Measurements from ENCODE around the gene PRLR.
"Not testable (repeated sequence)": the region's sequence is repeated elsewhere in the genome, so short reads cannot be mapped to it uniquely, and the experiment has no call there.

PRLR gene

DNA sequence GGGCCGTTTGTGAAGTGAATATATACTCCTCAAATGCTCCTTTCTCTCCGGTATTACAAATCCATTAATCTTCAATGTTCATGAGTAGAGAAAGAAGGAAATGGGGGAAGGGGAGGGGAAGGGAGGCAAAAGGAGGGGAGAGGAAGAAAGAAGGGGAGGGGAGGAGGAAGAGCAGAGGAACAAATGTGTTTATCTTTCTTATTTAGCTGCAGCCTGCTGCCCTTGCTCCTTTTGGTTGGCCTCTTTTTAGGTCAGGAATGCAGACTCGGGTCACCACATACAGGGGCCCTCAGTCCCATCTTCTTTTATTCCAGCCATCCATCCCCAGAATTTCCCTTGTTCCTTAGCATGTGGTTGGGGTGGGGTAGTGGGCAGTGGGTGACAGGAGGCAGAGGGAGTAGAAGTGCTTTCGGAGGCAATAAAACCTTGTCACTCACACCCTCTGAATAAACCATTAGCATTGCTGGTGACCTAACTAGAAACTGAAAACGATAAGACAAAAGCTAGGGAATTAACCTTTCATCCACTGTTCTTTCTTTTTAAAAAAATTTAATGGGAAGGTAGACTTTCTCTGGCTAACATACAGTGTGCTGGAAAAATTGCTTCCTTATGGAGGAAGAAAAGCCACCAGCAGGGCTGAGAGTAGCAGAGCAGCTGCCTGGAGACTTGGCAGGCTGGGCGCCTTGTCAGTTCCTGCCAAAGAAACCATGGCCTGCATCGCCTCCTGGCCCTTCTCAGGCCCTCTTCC lies 16.8 kb upstream of the PRLR start:
- no peak overlapping the region for H3K4me3 ChIP-seq (ENCODE audit: low read length in 2 of 2)
- H3K27ac ChIP-seq (ENCODE audit: low read length): no peak overlapping the region
- H3K36me3 ChIP-seq (ENCODE audit: control insufficient read depth in 2 of 2, insufficient read depth in 2 of 2, low read length in 2 of 2): no peaks in the 10 kb centered on the region
- peaks cover 0 to 2% of the 10 kb centered on the region in 2 donors for H3K9me3 ChIP-seq (ENCODE audit: control insufficient read depth in 2 of 2, low read length in 2 of 2)
- H3K4me1 ChIP-seq (ENCODE audit: control insufficient read depth, insufficient read depth, low read length): no peaks in the 10 kb centered on the region
- H3K9ac ChIP-seq (ENCODE audit: low read length in 2 of 2): no peak overlapping the region
- H3K27me3 ChIP-seq (ENCODE audit: control insufficient read depth in 1 of 2, insufficient read depth in 2 of 2, low read length in 2 of 2): no peaks in the 10 kb centered on the region

DNA sequence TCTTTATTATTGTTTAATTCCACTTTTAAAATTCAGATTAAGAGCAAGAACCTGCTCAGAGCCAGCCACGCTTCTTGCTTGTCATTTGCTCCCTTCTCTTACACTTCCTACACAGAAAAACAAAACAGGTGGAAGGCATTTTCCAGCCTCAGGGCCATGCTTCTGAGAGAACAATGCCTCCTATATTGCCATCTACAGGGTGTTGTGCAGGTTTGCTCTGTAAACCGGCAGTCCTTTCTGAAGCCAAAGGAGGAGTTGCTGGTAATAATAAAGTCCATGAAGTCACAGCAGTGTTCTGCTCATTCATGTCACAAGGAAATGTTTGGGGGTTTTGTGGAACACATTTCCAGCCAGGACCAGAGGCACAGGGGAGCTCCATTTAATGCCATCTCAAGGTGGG lies 16.1 kb upstream of the PRLR start:
- no peaks in the 10 kb centered on the region for H3K27me3 ChIP-seq (ENCODE audit: control insufficient read depth in 1 of 2, insufficient read depth in 2 of 2, low read length in 2 of 2)
- H3K4me1 ChIP-seq (ENCODE audit: control insufficient read depth, insufficient read depth, low read length): no peaks in the 10 kb centered on the region
- no peak overlapping the region for H3K9ac ChIP-seq (ENCODE audit: low read length in 2 of 2)
- H3K36me3 ChIP-seq (ENCODE audit: control insufficient read depth in 2 of 2, insufficient read depth in 2 of 2, low read length in 2 of 2): no peaks in the 10 kb centered on the region
- no peak overlapping the region for H3K4me3 ChIP-seq (ENCODE audit: low read length in 2 of 2)
- H3K27ac ChIP-seq (ENCODE audit: low read length): no peak overlapping the region
- H3K9me3 ChIP-seq (ENCODE audit: control insufficient read depth in 2 of 2, low read length in 2 of 2): peaks cover 0 to 2% of the 10 kb centered on the region in 2 donors

DNA sequence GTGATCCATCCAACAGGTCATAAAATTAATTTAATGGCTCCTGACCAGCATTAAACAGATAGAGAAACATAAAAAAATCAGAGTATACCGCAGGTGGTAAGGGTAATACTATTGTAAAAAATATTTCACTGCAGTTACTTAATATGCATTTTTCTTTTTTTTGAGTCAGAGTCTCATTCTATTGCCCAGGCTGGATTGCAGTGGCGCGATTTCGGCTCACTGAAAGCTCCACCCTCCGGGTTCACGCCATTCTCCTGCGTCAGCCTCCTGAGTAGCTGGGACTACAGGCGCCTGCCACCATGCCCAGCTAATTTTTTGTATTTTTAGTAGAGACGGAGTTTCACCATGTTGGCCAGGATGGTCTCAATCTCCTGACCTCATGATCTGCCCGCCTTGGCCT lies 15.1 kb upstream of the PRLR start:
- H3K4me1 ChIP-seq (ENCODE audit: control insufficient read depth, insufficient read depth, low read length); H3K27me3 ChIP-seq (ENCODE audit: control insufficient read depth in 1 of 2, insufficient read depth in 2 of 2, low read length in 2 of 2); H3K36me3 ChIP-seq (ENCODE audit: control insufficient read depth in 2 of 2, insufficient read depth in 2 of 2, low read length in 2 of 2): not testable (repeated sequence)

DNA sequence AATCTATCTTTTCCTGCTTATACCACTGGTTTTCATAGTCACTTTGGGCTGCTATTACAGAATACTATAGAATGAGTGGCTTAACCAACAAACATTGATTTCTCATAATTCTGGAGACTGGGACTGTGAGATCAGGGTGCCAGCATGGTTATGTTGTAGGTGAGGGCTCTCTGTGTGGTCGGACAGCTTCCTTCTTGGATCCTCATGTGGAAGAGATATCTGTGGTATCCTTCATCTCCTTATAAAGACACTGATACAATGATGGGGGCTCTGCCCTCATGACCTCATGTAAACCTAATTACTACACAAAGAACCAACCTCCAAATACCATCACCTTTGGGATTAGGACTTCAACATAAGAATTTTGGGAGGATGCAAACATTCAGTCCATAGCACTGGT lies 13.9 kb upstream of the PRLR start:
- Histone ChIP-seq H3K27ac (ENCODE audit: low read length) (no peak overlapping the region), H3K9ac (ENCODE audit: low read length in 2 of 2) (no peak overlapping the region), H3K4me3 (ENCODE audit: low read length in 2 of 2) (no peak overlapping the region), H3K4me1 (ENCODE audit: control insufficient read depth, insufficient read depth, low read length) (no peaks in the 10 kb centered on the region), H3K27me3 (ENCODE audit: control insufficient read depth in 1 of 2, insufficient read depth in 2 of 2, low read length in 2 of 2) (no peaks in the 10 kb centered on the region), H3K36me3 (ENCODE audit: control insufficient read depth in 2 of 2, insufficient read depth in 2 of 2, low read length in 2 of 2) (no peaks in the 10 kb centered on the region), H3K9me3 (ENCODE audit: control insufficient read depth in 2 of 2, low read length in 2 of 2) (peaks cover 0 to 2% of the 10 kb centered on the region in 2 donors)

More for the DNA sequence above, 15.1 kb upstream of the PRLR start:
- not testable (repeated sequence) for H3K4me3 ChIP-seq (ENCODE audit: low read length in 2 of 2); H3K9ac ChIP-seq (ENCODE audit: low read length in 2 of 2); H3K9me3 ChIP-seq (ENCODE audit: control insufficient read depth in 2 of 2, low read length in 2 of 2); H3K27ac ChIP-seq (ENCODE audit: low read length)

DNA sequence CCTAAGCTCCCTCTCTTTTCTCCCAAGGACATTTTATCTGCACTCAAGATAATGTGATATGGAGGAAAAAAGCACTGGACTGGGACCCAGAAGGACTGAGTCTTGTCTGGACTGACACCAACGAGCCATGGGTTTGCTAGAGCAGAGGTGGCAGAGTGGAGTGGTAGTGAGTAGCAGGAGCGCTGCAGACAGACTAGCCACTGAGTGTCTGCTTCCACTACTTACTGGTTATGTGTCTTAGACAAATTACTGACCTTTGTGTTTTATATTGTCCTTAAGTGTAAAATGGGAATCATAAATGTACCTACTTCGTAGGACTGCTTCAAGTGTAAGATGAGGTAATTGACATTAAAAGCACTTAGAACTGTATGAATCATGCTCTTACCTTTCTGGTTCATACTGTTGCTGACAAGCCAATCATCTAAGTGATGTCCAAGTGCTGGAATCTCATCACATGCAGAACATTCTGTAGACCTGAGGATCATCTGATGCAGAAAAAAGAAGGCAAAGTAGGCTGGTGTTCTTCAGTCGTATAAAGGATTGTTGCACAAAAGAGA lies 12.5 kb upstream of the PRLR start:
- peaks cover 0 to 2% of the 10 kb centered on the region in 2 donors for H3K9me3 ChIP-seq (ENCODE audit: control insufficient read depth in 2 of 2, low read length in 2 of 2)
- no peak overlapping the region for H3K9ac ChIP-seq (ENCODE audit: low read length in 2 of 2)
- no peaks in the 10 kb centered on the region for H3K36me3 ChIP-seq (ENCODE audit: control insufficient read depth in 2 of 2, insufficient read depth in 2 of 2, low read length in 2 of 2)
- no peak overlapping the region for H3K4me3 ChIP-seq (ENCODE audit: low read length in 2 of 2)
- no peaks in the 10 kb centered on the region for H3K4me1 ChIP-seq (ENCODE audit: control insufficient read depth, insufficient read depth, low read length)
- H3K27ac ChIP-seq (ENCODE audit: low read length): no peak overlapping the region
- H3K27me3 ChIP-seq (ENCODE audit: control insufficient read depth in 1 of 2, insufficient read depth in 2 of 2, low read length in 2 of 2): no peaks in the 10 kb centered on the region

DNA sequence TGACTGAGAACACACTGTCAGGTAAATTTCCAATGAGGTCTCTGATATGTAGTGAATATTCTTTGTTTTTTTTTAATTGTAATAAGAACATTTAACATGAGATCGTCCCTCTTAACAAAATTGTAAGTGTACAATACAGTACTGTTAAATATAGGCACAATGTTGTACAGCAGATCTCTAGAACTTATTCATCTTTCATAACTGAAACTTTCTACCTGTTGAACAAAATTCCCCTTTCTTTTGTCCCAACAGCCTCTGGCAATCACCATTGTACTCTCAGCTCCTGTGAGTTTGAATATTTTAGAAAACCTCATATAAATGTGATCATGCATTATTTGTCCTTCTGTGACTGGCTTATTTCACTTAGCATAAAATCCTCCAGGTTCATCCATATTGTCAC lies 10.6 kb upstream of the PRLR start:
- Histone ChIP-seq H3K9ac (ENCODE audit: low read length in 2 of 2) (no peak overlapping the region), H3K4me1 (ENCODE audit: control insufficient read depth, insufficient read depth, low read length) (no peaks in the 10 kb centered on the region), H3K27ac (ENCODE audit: low read length) (no peak overlapping the region), H3K4me3 (ENCODE audit: low read length in 2 of 2) (no peak overlapping the region), H3K9me3 (ENCODE audit: control insufficient read depth in 2 of 2, low read length in 2 of 2) (no peaks in the 10 kb centered on the region), H3K27me3 (ENCODE audit: control insufficient read depth in 1 of 2, insufficient read depth in 2 of 2, low read length in 2 of 2) (no peaks in the 10 kb centered on the region), H3K36me3 (ENCODE audit: control insufficient read depth in 2 of 2, insufficient read depth in 2 of 2, low read length in 2 of 2) (no peaks in the 10 kb centered on the region)

DNA sequence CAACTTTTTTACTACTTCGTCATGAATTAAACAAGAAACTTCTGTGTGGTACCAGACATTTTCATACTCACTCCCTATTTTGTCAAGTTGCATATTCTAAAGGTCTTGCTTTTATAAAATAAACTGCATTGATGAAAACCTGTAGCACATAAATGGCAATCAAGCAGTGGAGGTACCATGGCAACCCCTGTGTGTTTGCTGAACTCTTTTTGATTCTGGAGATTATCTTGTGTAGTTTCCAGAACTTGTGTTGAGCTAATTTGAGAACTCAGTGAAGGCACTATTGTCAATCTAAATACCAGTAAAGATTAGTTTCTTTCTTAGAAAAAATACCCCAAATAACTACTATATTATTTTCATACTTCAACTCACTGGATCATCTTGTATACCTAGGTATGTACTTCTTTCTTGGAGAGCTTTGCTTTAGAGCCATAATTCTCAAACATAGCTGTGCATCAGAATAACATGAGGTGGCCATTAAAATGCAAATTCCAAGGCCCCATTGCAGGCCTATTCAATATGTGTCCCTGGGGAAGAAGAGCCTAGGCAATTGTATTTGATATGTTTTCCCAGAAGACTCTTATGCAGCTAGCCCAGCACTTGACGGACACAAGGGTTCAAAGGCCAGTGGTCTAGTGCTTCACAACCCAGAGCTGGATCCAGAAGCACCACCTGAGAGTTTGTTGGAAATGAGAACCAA lies 9.8 kb upstream of the PRLR start:
- H3K9ac ChIP-seq (ENCODE audit: low read length in 2 of 2): no peak overlapping the region

DNA sequence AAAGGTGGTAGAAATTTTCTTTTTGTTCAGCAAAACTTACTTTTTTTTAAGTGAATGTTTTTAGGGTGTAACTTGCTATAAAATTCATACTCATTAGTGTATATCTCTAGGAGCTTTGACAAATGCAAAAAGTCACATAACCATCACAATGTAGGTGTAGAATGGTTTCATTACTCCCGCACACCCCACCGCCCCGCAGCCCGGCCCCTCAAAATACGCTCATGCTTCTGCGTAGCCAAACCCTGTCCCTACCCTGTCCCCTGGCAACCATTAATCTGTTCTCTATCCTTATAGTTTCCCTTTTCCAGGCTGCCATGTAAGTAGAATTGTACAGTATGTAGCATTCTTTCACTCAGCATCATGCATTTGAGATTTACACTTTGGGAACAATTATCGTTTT lies 9.2 kb upstream of the PRLR start:
- Histone ChIP-seq H3K27ac (ENCODE audit: low read length) (no peak overlapping the region), H3K36me3 (ENCODE audit: control insufficient read depth in 2 of 2, insufficient read depth in 2 of 2, low read length in 2 of 2) (no peaks in the 10 kb centered on the region), H3K4me1 (ENCODE audit: control insufficient read depth, insufficient read depth, low read length) (no peaks in the 10 kb centered on the region), H3K9me3 (ENCODE audit: control insufficient read depth in 2 of 2, low read length in 2 of 2) (no peaks in the 10 kb centered on the region), H3K4me3 (ENCODE audit: low read length in 2 of 2) (no peak overlapping the region), H3K27me3 (ENCODE audit: control insufficient read depth in 1 of 2, insufficient read depth in 2 of 2, low read length in 2 of 2) (no peaks in the 10 kb centered on the region), H3K9ac (ENCODE audit: low read length in 2 of 2) (no peak overlapping the region)

More for the DNA sequence above, 9.8 kb upstream of the PRLR start:
- Histone ChIP-seq H3K4me1 (ENCODE audit: control insufficient read depth, insufficient read depth, low read length) (no peaks in the 10 kb centered on the region), H3K27me3 (ENCODE audit: control insufficient read depth in 1 of 2, insufficient read depth in 2 of 2, low read length in 2 of 2) (no peaks in the 10 kb centered on the region), H3K4me3 (ENCODE audit: low read length in 2 of 2) (no peak overlapping the region), H3K9me3 (ENCODE audit: control insufficient read depth in 2 of 2, low read length in 2 of 2) (no peaks in the 10 kb centered on the region), H3K36me3 (ENCODE audit: control insufficient read depth in 2 of 2, insufficient read depth in 2 of 2, low read length in 2 of 2) (no peaks in the 10 kb centered on the region), H3K27ac (ENCODE audit: low read length) (no peak overlapping the region)

DNA sequence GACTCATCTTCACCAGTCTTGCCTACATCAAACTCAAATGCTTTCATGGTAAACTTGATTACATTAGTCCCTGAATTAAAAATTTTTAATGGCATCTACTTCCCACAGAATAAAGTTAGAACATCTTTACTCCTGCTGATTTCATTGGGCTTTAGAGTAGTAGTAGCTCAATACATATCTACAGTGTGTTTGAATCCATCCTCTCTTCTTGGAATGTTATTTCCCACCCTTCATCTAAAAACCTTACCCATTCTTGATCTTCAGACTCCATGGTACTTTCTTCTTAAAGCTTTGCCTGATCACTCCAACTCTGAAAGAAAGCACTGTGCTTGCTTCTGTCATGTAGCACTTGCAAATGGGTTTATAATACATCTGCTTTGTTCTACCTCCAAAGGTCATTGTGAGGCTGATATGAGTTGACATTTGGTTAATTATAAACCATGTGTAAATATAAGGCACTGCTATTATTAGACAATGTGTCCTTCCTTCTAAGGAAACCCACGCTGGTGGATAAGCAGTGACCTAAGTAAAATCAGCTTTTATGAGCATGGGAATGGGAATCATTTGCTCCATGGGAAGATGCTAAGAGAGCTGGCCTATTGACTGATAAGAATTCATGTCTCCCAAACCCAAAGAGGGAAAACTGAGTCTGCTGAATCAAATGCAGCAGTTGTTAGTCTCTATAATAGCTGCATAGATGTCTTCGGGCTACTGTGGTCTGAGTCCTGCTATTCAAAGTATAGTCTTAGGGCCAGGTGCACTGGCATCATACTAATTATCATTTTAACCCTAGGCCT lies 7.5 kb upstream of the PRLR start:
- Histone ChIP-seq H3K27me3 (ENCODE audit: control insufficient read depth in 1 of 2, insufficient read depth in 2 of 2, low read length in 2 of 2) (no peaks in the 10 kb centered on the region), H3K9ac (ENCODE audit: low read length in 2 of 2) (no peak overlapping the region), H3K27ac (ENCODE audit: low read length) (no peak overlapping the region), H3K36me3 (ENCODE audit: control insufficient read depth in 2 of 2, insufficient read depth in 2 of 2, low read length in 2 of 2) (no peaks in the 10 kb centered on the region), H3K4me1 (ENCODE audit: control insufficient read depth, insufficient read depth, low read length) (no peaks in the 10 kb centered on the region), H3K4me3 (ENCODE audit: low read length in 2 of 2) (no peak overlapping the region), H3K9me3 (ENCODE audit: control insufficient read depth in 2 of 2, low read length in 2 of 2) (no peaks in the 10 kb centered on the region)

DNA sequence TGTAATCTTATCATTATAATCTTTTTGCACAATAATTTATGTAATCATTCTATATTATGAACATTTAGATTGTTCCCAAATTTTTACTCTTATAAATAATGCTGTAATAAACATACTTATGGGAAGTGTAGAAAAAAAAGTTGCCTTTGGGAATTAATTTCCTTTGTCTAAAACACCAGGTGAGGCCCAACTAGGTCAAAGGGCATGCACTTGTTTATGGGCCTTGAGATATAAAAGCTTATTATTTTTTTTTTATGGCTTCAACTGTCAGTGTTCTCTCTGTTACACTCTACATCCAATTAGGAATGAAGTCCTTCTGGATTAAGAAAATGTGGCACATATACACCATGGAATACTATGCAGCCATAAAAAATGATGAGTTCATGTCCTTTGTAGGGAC lies 6.5 kb upstream of the PRLR start:
- no peaks in the 10 kb centered on the region for H3K36me3 ChIP-seq (ENCODE audit: control insufficient read depth in 2 of 2, insufficient read depth in 2 of 2, low read length in 2 of 2)
- no peak overlapping the region for H3K27ac ChIP-seq (ENCODE audit: low read length)
- no peaks in the 10 kb centered on the region for H3K9me3 ChIP-seq (ENCODE audit: control insufficient read depth in 2 of 2, low read length in 2 of 2)
- peaks cover 0 to 8% of the 10 kb centered on the region in 2 donors for H3K27me3 ChIP-seq (ENCODE audit: control insufficient read depth in 1 of 2, insufficient read depth in 2 of 2, low read length in 2 of 2)
- no peak overlapping the region for H3K9ac ChIP-seq (ENCODE audit: low read length in 2 of 2)
- H3K4me3 ChIP-seq (ENCODE audit: low read length in 2 of 2): no peak overlapping the region
- H3K4me1 ChIP-seq (ENCODE audit: control insufficient read depth, insufficient read depth, low read length): no peaks in the 10 kb centered on the region

All from stomach smooth muscle (tissue), 2 donors.